GM12892 (cell line): ENCODE measurements around the gene NKD1.
A peak's percentile ranks its signal among the peaks of the same experiment; 100 is the strongest.

Experiments
- DNase-seq: peaks from one replicate; pipeline ENCODE4 v3.0.0; 2011; ENCODE audit not compliant: insufficient read length
- FAIRE-seq: peaks from 2 replicates; lab custom pipeline; 2011; peaks lifted over from hg19 to GRCh38; lab: Jason Lieb, UNC
- POLR2A ChIP-seq: IDR thresholded peaks from 2 replicates; pipeline ENCODE4 v1.6.1; 2011; ENCODE audit warnings: low read depth, low read length, control low read depth
- POLR2AphosphoS5 ChIP-seq: IDR thresholded peaks from 2 replicates; pipeline ENCODE4 v1.6.1; 2011; ENCODE audit warnings: low read depth, low read length, control low read depth
- TAF1 ChIP-seq: IDR thresholded peaks from 2 replicates; pipeline ENCODE4 v1.6.1; 2011; ENCODE audit warnings: low read depth, mild to moderate bottlenecking, control low read depth, low read length, borderline replicate concordance

The NKD1 gene

DNA sequence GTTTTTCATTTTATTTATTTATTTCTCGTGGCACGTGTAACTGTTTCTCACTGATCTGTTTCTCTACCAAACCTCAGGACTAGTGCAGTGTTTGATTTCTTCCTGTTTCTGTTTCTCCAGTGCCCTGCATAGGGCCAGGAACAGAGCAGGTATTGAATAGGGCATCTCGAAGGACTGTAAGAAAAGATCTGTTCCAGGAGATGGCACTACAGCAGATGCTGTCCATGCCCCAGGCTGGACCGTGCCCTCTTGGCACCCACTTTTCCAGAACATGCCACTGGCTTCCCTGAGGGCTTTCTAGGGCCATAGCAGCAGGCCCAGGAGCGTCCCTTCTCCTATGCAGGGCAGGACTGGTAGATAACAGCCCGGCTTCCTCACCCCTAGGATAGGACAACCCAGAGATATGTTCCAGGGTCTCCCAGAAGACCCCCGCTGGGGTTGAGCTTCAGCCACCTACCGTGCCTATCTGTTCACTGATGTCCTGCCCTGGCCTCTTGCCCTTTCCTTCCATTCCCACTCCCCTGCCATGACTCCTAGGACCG, 128.6 kb downstream of the NKD1 start:
- DNase-seq: no peak
- FAIRE-seq: no peak

DNA sequence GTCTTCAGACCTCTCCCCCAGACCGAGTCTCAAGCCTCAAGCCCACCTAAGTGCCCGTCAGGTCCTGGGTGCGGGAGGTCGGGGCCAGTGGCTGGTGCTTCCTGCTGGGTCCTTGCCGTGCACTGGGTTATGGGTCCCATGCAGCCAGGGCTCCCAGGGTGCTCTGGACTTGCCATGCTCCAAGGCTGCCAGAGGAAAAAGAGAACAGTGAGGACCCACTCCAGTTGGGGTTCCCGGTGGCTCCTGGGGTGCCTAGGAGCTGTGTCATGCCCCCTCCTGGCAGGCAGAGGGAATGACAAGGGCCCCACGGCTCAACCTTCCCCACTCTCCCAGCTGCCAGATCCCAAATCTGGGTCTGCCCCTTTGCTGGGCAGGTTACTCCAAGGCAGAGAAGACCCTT, 129.2 kb downstream of the NKD1 start:
- TF ChIP-seq POLR2A (no peak), POLR2AphosphoS5 (no peak), TAF1 (no peak)
- no peak for DNase-seq
- no peak for FAIRE-seq

More for the DNA sequence above, 128.6 kb downstream of the NKD1 start:
- TF ChIP-seq POLR2A (no peak), POLR2AphosphoS5 (no peak)

DNA sequence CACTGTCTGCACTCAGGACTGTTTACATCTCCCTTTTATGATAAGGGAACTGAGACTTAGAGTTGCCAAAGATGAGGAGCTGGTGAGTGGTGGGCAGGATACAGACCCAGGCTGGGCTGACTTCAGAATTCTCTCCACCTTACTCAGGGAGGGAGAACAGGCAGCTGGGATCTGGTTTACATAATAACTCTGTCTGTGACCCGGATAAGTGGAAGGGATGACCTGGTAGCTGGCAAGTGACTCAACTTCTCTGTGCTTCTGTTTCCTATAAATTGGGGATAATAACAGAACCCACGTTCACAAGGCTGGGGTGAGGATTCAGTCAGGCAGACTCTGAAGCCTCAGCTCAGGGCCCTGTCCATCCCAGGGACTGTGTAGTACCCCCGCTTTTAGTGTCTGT, 130.3 kb downstream of the NKD1 start:
- TF ChIP-seq POLR2A (no peak), POLR2AphosphoS5 (no peak), TAF1 (no peak)
- FAIRE-seq (peak; percentile 42), DNase-seq (no peak)

DNA sequence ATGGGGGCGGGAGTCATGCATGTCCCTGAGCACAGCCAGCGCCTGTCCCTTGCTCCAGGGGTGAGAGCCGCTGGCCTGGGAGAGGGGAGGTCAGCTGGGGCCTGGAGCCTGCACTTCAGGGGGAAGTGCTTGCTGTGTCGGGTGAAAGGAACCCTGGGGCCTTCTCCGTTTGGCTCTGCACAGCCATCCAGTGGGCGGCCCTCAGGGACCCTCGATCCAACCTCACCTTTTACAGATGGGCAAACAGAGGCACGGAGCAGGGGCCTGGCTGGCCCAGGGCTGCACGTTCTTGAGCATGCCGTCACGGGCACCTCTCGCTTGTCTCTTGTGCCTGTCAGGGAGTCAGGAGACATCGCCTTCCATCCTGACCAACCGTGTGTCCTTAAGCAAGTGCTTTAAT, 131.1 kb downstream of the NKD1 start:
- TF ChIP-seq POLR2A (no peak), POLR2AphosphoS5 (no peak), TAF1 (no peak)
- DNase-seq (no peak), FAIRE-seq (no peak)

DNA sequence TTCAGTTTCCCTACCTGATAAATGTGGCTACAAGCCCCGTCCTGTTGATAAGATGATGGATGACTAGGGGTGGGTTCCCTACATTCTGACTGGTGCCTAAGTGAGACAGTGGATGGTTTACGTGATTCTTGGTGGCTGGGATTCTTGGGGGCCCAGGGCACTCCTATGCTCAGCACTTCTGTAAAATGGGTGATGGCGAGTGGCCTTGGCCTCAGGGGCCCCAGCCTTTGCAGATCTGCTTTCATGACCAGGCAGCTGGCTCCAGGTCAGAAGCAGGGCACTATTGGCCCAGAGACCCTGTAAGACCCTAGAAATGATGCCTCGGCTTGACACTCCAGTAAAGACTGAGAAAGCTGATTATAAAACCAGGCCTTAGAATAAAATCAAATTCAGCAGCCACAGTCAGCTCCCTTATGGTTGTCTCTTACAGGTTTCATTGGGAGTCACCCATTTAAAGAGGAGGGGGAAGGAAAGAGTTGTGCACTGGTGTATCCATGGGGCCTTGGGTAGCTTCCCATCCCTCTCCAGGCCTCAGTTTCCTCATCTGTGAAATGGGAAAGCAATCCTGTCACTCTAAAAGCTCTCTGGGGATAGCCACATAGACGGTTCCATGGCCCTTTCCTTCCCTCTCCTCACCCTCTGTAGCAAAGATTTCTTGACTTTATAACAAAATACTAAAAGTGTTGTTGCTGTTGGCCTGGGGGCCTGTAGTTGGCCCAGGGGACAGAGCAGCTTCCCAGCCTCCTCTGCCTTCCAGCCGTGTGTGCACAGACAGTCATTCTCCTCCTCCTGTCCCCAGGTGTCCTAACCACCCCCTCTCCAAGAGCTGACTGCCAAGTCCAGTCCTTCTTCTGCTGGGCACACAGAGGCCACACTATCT, 131.7 kb downstream of the NKD1 start:
- DNase-seq (no peak), FAIRE-seq (peak; percentile 56)
- TF ChIP-seq POLR2AphosphoS5 (no peak), POLR2A (no peak), TAF1 (no peak)

DNA sequence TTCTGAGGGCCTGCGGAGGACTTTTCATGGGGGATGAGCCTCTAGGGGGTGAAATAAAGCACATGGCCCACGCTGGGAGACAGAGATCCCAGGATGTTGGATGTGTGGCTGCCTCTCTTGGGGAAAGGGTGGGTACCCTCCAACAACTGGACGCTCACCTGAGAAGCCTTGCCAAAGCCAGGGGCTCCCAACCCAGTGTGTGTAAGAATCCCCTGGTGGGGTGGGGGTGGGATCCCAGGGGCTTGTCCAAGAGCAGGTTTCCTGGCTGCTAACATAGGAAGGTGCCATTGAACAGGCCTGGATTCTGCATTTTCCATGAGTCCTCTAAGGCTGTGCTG, 132.3 kb downstream of the NKD1 start:
- DNase-seq: no peak
- TF ChIP-seq POLR2AphosphoS5: no peak
- no peak for TF ChIP-seq TAF1
- TF ChIP-seq POLR2A: no peak
- FAIRE-seq: no peak

DNA sequence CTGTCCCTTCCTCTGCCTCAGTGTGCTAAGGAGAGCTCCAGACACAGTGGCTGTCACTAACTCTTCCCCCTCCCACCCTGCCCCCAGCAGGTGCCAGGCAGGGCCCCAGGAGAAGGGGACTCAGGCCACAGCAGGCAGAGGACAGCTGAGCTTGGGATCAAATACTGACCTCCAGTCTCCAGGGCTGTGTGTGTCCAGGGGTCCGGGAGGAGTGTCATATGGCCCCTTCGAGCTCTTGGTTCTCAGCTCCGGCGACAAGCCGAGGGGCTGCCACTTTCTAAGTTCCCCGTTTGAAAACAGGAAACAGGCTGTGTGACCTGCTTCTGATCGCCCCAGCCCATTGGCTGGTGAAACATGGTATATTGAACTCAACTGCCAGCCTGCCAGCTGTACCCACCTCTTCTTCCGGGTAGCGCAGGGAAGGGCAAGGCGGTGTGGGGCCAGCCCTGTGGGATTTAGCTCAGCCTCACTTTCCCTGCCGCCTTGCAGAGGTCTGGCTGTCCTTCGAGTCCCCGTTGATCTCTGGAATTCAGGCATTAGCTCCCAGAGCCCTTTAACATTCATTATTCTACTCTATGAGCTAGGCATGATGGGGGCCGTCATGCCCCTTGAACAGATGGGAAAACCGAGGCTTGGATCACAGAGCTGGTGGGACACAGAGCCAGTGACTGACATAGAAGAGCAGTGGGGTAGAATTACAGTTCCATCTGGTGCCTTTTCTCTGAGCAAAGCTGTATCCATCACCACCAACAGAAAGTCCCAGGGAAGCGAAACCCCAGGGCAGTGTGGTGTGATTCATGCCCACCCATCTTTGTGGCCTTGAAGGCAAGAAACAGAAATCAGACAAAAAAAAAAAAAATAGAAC, 133.1 kb downstream of the NKD1 start, which contains the start of gene SNX20:
TSS of gene SNX20 (minus strand) at position 292 of the 865 bp plus-strand sequence. CDS start 3,786 bp downstream, outside the sequence.
- DNase-seq: peak; percentile 60
- no peak for TF ChIP-seq TAF1
- peak; percentile 27; the same call in 1 of the 2 replicates for TF ChIP-seq POLR2AphosphoS5
- TF ChIP-seq POLR2A: peak; percentile 69
- FAIRE-seq: peak; percentile 95

DNA sequence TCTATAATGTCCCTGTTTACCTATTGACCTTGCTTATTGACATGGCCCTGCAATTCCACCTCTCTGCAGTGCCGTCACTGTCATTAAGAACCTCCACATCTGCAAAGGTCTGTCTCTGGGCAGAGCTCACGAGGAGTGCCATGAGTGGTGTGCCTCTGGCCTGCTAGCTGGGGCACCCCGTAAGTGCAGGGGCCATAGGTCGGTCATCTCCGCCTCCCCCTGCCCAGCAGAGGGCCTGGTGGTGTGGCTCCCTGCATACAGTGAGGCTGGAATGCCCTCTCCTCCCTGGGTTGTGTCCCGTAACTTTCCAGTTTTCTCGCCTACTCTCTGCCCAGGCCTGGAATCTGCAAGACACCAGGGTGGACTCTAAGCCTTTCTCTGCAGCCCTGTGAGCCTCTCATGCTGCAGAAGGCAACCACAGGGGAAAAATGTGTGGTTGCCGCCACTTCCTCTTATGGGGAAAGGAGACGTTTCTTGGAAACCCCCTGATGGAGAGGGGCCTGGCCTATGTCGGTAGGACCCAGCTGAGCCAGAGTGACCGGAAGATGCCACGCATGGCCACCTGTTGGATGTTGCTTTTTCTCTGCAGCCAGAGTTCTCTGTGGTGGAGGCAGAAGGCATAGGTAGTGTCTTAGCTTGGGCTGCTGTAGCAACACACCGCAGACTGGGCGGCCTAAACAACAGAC, 135.6 kb downstream of the NKD1 start:
- TF ChIP-seq TAF1 (0 out of 2 replicates have a peak, but pooled peaks have one; percentile 24), POLR2AphosphoS5 (peak; percentile 48; the same call in 1 of the 2 replicates), POLR2A (peak; percentile 64)
- FAIRE-seq (peak; percentile 100), DNase-seq (peak; percentile 56)

DNA sequence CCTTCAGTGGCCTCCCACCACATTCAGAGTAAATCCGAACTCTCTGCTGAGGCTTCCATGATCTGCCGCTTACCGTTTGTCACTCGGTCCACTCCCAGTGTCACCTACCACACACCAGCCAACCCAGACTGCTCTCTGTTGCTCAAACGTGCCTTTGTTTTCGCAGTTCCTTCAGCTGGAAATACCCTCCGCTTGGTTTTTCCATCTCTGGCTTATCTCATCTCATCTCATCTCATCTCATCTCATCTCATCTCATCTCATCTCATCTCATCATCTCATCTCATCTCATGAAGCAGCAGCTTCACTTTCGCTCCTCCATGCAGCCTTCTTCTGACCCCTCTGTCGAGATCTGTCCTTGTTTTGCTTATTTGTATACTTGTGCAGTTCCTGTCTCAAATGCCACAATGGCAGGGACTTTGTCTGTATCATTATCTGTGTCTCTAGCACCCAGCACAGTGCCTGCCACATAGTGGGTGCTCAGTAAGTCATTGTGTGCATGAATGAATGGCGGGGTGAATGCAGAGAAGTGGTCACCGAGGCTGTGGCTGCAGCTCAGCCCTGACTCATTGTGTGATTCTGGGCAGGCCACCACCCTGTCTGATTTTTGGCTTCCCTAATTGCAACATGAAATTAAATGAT, 136.7 kb downstream of the NKD1 start:
- peak; percentile 96 for FAIRE-seq
- no peak for TF ChIP-seq POLR2AphosphoS5
- peak; percentile 18; the same call in 1 of the 2 replicates for TF ChIP-seq POLR2A
- TF ChIP-seq TAF1: no peak
- no peak for DNase-seq

DNA sequence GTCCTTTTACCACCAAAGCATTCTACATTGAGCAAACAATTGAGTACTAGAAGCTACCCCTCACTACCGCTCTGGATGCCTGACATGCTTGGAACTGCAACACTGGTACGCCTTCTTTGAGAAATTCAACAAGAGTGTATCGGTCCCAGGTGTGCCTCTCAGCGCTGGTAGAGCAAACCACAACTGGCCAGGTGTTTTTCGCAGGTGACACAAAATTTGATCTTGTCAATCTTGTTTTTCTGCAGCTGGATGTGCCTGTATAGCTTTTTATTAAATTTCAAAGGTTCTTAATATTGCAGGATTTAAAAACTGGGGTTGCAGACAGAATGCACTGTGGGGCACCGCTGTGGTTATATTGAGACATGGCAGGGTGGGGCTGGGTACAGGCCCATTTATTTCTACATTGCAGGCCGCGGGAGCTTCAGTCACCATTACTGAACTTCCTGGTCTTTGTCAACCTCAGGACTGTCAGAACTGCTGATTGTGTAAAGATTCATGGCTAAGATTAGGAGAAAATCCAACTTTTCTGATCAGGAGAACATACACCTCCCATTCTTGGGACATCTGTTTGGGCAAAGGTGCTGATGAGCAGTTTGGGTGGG, 137.4 kb downstream of the NKD1 start:
- no peak for FAIRE-seq
- no peak for DNase-seq

More for the DNA sequence above, 137.4 kb downstream of the NKD1 start:
- no peak for TF ChIP-seq POLR2AphosphoS5
- no peak for TF ChIP-seq TAF1
- no peak for TF ChIP-seq POLR2A
